Panc1 (cell line): ENCODE results near the gene EZH2. TPM values are rescaled to one million over a fixed set of nuclear protein-coding genes. Genes with fewer than 3 reads are reported as not detected.

Experiments used
- ATAC-seq: fragments of 200-7000 bp; cut with Tn5 transposase; 2 replicates; pipeline ENCODE4 v1.9.1; 2020; ENCODE audit warnings: mild to moderate bottlenecking, moderate library complexity
- BruUV-seq: library from RNA; stranded (reverse); fragments of 400-500 nt; replicated peaks from 2 replicates; lab custom pipeline; 2021; lab: Mats Ljungman, UMichigan
- CTCF ChIA-PET: fragments of 300-600 bp; sonication (Branson Sonifier 250); formaldehyde crosslinking; loops from one replicate; lab custom pipeline; 2022; ENCODE audit warnings: antibody characterized with exemption; lab: Charles Lee
- POLR2A ChIA-PET: fragments of 300-600 bp; sonication (Branson Sonifier 250); formaldehyde crosslinking; loops from one replicate; lab custom pipeline; 2022; ENCODE audit warnings: antibody characterized with exemption; lab: Charles Lee
- DNase-seq: peaks from one replicate; pipeline ENCODE4 v3.0.0-alpha.2; 2010; ENCODE audit warnings: low read depth, low spot score
- H3K27ac ChIP-seq: 2 replicates; pipeline ENCODE4 v1.5.1; 2011; ENCODE audit warnings: mild to moderate bottlenecking, low read length, inconsistent platforms
- H3K27me3 ChIP-seq: fragments of 200-500 bp; sonication (Bioruptor generic); 2 replicates; pipeline ENCODE4 v1.6.0; 2014; ENCODE audit warnings: low read length, inconsistent platforms; ENCODE audit not compliant: control insufficient read depth, insufficient read depth
- H3K36me3 ChIP-seq: fragments of 200-500 bp; sonication (Bioruptor generic); 2 replicates; pipeline ENCODE4 v1.5.1; 2014; ENCODE audit warnings: inconsistent platforms, mild to moderate bottlenecking, low read length, moderate library complexity; ENCODE audit not compliant: control insufficient read depth, insufficient read depth
- H3K4me1 ChIP-seq: 2 replicates; pipeline ENCODE4 v1.5.1; 2011; ENCODE audit warnings: inconsistent platforms, mild to moderate bottlenecking, low read length, moderate library complexity; ENCODE audit not compliant: control insufficient read depth, insufficient read depth
- H3K4me3 ChIP-seq, 2 experiments: 2 replicates each; pipeline ENCODE4 v1.5.1; 2011 to 2012; ENCODE audit warnings: low read depth in 2 of 2, low read length in 2 of 2, mild to moderate bottlenecking in 2 of 2, inconsistent platforms in 1 of 2, moderate library complexity in 1 of 2
- H3K9me3 ChIP-seq: fragments of 200-500 bp; sonication (Bioruptor generic); 2 replicates; pipeline ENCODE4 v1.5.1; 2014; ENCODE audit warnings: low read depth, mild to moderate bottlenecking, inconsistent platforms, low read length, moderate library complexity; ENCODE audit not compliant: control insufficient read depth, insufficient read depth
- CTCF ChIP-seq: fragments of 450-650 bp; IDR thresholded peaks from 2 replicates; pipeline ENCODE4 v1.5.1; 2017; ENCODE audit warnings: mild to moderate bottlenecking
- POLR2AphosphoS5 ChIP-seq: IDR thresholded peaks from 2 replicates; pipeline ENCODE4 v1.6.1; 2012; ENCODE audit warnings: mild to moderate bottlenecking, low read depth, low read length, moderate library complexity
- REST ChIP-seq, 2 experiments: IDR thresholded peaks; 2 replicates each; pipeline ENCODE4 v1.6.1; 2011 to 2012; ENCODE audit warnings: low read depth in 2 of 2, control low read depth in 1 of 2, low read length in 1 of 2, mild to moderate bottlenecking in 1 of 2, moderate library complexity in 1 of 2; ENCODE audit not compliant: insufficient read depth in 1 of 2
- SIN3A ChIP-seq: IDR thresholded peaks from 2 replicates; pipeline ENCODE4 v1.6.1; 2012; ENCODE audit warnings: low read depth, mild to moderate bottlenecking, low read length, moderate library complexity, borderline replicate concordance; ENCODE audit not compliant: insufficient read depth
- TCF7L2 ChIP-seq: IDR thresholded peaks from 2 replicates; pipeline ENCODE4 v1.6.1; 2011; ENCODE audit warnings: mild to moderate bottlenecking, low read depth, low read length, inconsistent platforms
- in situ Hi-C: cut with HindIII; loops from 2 replicates; pipeline ENCODE4 v1.10.0; 2016; ENCODE audit warnings: low sequenced_read_pairs, low pct_unique_long_range_greater_than_20kb
- intact Hi-C: fragments of 100-400 bp; cut with micrococcal nuclease; formaldehyde crosslinking; loops from one replicate; pipeline ENCODE4 v1.10.0; 2022; ENCODE audit not compliant: unreplicated experiment
- total RNA-seq: library from RNA; stranded (reverse); gene quantifications from one replicate; pipeline ENCODE4 v1.2.1, GENCODE V29; 2021; ENCODE audit not compliant: unreplicated experiment

EZH2 gene
- total RNA-seq, 1 experiment from 2014 or later, result 38.3 TPM

- no peak overlapping the region for H3K27ac ChIP-seq
- ChIA-PET POLR2A (interaction anchor here (0.5 to 0.6 kb wide), 2 partner anchors 15 to 162 kb away, joined by 4 to 10 read pairs; no protein-coding TSS in a partner anchor), CTCF (no interaction called here)
- BruUV-seq, result no TSS peak
- no peak for TF ChIP-seq REST (IDR thresholded peaks at IDR 0.05; ENCODE audit: insufficient read depth in 1 of 2, low read depth in 2 of 2, low read length in 1 of 2)
- no peak for TF ChIP-seq POLR2AphosphoS5
- TF ChIP-seq SIN3A, result no peak
- no peak for TF ChIP-seq CTCF
- no peak for TF ChIP-seq TCF7L2
- H3K4me1 ChIP-seq, result no peaks in the 10 kb centered on the region
- in situ Hi-C loops (no loop called here), intact Hi-C loops (no loop called here)
- no peaks in the 10 kb centered on the region for H3K36me3 ChIP-seq
- H3K9me3 ChIP-seq, result no peaks in the 10 kb centered on the region
- no peak for DNase-seq
- ATAC-seq, result no peak
- H3K27me3 ChIP-seq, result no peaks in the 10 kb centered on the region
- H3K4me3 ChIP-seq, result no peak overlapping the region
Observed at GRCh38 chr7:148927123-148928045, 43.3 kb upstream of the EZH2 start.

GRCh38 chr7:148925836-148926235 lies 41.7 kb upstream of the EZH2 start:
- in situ Hi-C loops, result no loop called here
- ATAC-seq (no peak), DNase-seq (no peak)
- intact Hi-C loops, result no loop called here
- TF ChIP-seq SIN3A (no peak), REST (IDR thresholded peaks at IDR 0.05; ENCODE audit: insufficient read depth in 1 of 2, low read depth in 2 of 2, low read length in 1 of 2) (no peak)
- Histone ChIP-seq H3K27me3 (no peaks in the 10 kb centered on the region), H3K4me1 (no peaks in the 10 kb centered on the region), H3K4me3 (no peak overlapping the region), H3K9me3 (no peaks in the 10 kb centered on the region), H3K27ac (no peak overlapping the region), H3K36me3 (no peaks in the 10 kb centered on the region)
- ChIA-PET CTCF (no interaction called here), POLR2A (no interaction called here)
- no TSS peak for BruUV-seq
